Heart left ventricle (tissue), 16 donors: ENCODE measurements around the gene HS3ST3B1. TPM values are rescaled to one million over a fixed set of nuclear protein-coding genes. Genes with fewer than 3 reads are reported as not detected.

Experiments
- ATAC-seq, 4 donors: fragments of 200-7000 bp; cut with Tn5 transposase; one replicate each; pipeline ENCODE4 v1.9.1; 2020 to 2022; ENCODE audit warnings: moderate library complexity in 4 of 4, mild to moderate bottlenecking in 3 of 4, moderate number of reproducible peaks in 1 of 4
- DNase-seq, 5 donors: peaks; one replicate each; pipeline ENCODE4 v3.0.0-alpha.2; 2020
- H3K27ac ChIP-seq, 12 donors: fragments of 200-600 bp; sonication (generic) in 4 of 12; one replicate each; pipeline versions ENCODE4 v1.5.0 to v1.8.0; 2016 to 2022; ENCODE audit warnings: mild to moderate bottlenecking in 2 of 12
- H3K27me3 ChIP-seq, 9 donors: fragments of 200-600 bp; sonication (generic) in 2 of 9; one replicate each; pipeline versions ENCODE4 v1.5.1 to v1.8.0; 2016 to 2022; ENCODE audit warnings: mild to moderate bottlenecking in 3 of 9
- H3K36me3 ChIP-seq, 9 donors: fragments of 200-600 bp; sonication (generic) in 2 of 9; one replicate each; pipeline versions ENCODE4 v1.5.0 to v1.8.0; 2018 to 2022; ENCODE audit warnings: mild to moderate bottlenecking in 2 of 9
- H3K4me1 ChIP-seq, 12 donors: fragments of 200-600 bp; sonication (generic) in 4 of 12; one replicate each; pipeline versions ENCODE4 v1.5.0 to v1.8.0; 2016 to 2022; ENCODE audit warnings: mild to moderate bottlenecking in 3 of 12
- H3K4me3 ChIP-seq, 12 donors: fragments of 200-600 bp; sonication (generic) in 4 of 12; one replicate each; pipeline versions ENCODE4 v1.5.0 to v1.8.0; 2017 to 2022; ENCODE audit warnings: mild to moderate bottlenecking in 9 of 12, moderate library complexity in 4 of 12
- H3K9me3 ChIP-seq, 12 donors: fragments of 200-600 bp; sonication (generic) in 4 of 12; one replicate each; pipeline versions ENCODE4 v1.5.0 to v1.8.0; 2016 to 2022; ENCODE audit warnings: mild to moderate bottlenecking in 1 of 12
- POLR2A ChIP-seq, 2 donors: fragments of 450-650 bp; IDR thresholded peaks; one replicate each; pipeline ENCODE4 v1.6.1; 2017; ENCODE audit warnings: antibody characterized with exemption in 2 of 2, mild to moderate bottlenecking in 2 of 2, moderate library complexity in 2 of 2
- WGBS, 4 donors: extraction: QIAGEN DNeasy Blood & Tissue Kit in 2 of 4; methylation state at CpG; one replicate each; pipeline versions ENCODE4 v1.1.5 to v1.1.7; 2013 to 2018; 5-methylcytosine and 5-hydroxymethylcytosine counted together
- intact Hi-C, 10 donors: fragments of 100-400 bp; cut with DNase I; formaldehyde crosslinking; loops; one replicate each; pipeline versions ENCODE4 v1.11.1 to v1.14.2; 2022
- polyA plus RNA-seq, 2 donors: library from polyadenylated mRNA; stranded (reverse); fragments of 200-250 nt; gene quantifications; one replicate each; pipeline ENCODE4 v1.2.3, GENCODE V29; 2013
- total RNA-seq, 9 donors: library from RNA; depleted of rRNA in 2 of 9; stranded (reverse); fragments of >200 nt in 2 of 9; fragmentation: NEBNext Ultra II Directional in 3 of 9; extraction: Animal tissue kit (Norgen Biotek cat#: 25700) in 3 of 9; gene quantifications; one replicate each; pipeline versions ENCODE4 v1.1.0 to v1.2.4, GENCODE V29; 2016 to 2023
- TF ChIP-seq, protein P1 (sequence below), 12 donors: fragments of 200-600 bp; sonication (generic) in 4 of 12; IDR thresholded peaks; one replicate each; pipeline versions ENCODE4 v1.5.0 to v1.8.0; 2018 to 2022; ENCODE audit warnings: antibody characterized with exemption in 12 of 12, mild to moderate bottlenecking in 5 of 12
- donor health status: ischemic (EF 13 %, LVEDD 7.1; RV severe dilation, severe dysfunction).
- donor health status: healthy with polysubstance abuse.
- donor health status: DM: no; HTN: yes; CAD: no.
- donor health status: DM: no; HTN: no; CAD: no.
- donor health status: ischemic (EF 25% LVEDD 6.9; RV normal size, moderate dysfunction).
- donor health status: ischemic (EF 25% LVEDD 5.7; RV mildly dilated, moderate dysfunction).
- donor health status: healthy.
- donor health status: DM: yes; HTN: yes; CAD: no.
- donor health status: ischemic (EF 35%, LVEDD 5.7; RV mildly dilated, moderate dysfunction).
- donor health status: nonischemic (EF 11% LVEDD 7.7; RV severe dilation, severe dysfunction).
- donor health status: DM: yes; HTN: yes; CAD: no.
- donor health status: PGD.
- donor health status: ischemic (EF 29% LVEDD 5.4; RV normal size, mild dysfunction).
- donor health status: nonischemic (EF 23%, LVEDD 6.1; RV moderate dilation, normal function).

The HS3ST3B1 gene
- total and polyA plus RNA-seq, 11 donors = 0.61 to 3.9 (median 2.9) TPM

DNA sequence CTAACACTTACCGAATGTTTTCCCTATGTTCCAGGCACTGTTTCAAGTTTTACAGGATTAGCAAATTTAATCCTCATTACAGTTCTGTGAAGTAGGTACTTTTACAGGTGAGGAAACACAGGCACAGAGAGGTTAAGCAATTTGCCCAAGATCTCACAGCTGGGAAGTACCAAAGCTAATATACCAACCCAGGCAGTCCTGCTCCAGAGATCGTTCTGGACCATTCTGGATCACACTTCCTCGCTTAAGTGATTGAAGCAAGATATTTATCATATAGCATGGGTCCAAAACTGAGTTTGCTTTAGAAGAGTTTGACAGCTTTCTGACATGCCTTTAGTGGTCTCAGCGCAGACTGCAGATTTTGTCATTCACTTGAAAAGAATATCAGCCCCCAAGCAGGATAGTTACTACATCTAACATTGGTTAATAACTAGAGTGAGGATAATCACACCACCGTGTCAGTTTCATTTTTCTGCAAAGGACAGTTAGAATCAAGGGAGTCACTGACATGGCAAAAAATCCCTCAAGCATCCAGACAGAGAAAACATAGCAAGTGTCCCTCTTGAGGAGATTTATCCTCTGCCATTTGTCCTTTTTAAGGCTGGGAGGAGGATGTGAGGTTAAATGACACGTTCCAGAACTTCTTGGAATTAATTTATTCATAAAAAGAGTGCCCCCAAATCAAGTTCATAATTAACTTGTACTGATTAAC, 5.1 kb downstream of the HS3ST3B1 start:
- no peak for DNase-seq
- 68 to 79% (median 73%) methylated on average over 6 of the region's 6 CpGs for WGBS, 4 donors
- TF ChIP-seq POLR2A (IDR thresholded peaks at IDR 0.05) = no peak
- TF ChIP-seq, protein P1, sequence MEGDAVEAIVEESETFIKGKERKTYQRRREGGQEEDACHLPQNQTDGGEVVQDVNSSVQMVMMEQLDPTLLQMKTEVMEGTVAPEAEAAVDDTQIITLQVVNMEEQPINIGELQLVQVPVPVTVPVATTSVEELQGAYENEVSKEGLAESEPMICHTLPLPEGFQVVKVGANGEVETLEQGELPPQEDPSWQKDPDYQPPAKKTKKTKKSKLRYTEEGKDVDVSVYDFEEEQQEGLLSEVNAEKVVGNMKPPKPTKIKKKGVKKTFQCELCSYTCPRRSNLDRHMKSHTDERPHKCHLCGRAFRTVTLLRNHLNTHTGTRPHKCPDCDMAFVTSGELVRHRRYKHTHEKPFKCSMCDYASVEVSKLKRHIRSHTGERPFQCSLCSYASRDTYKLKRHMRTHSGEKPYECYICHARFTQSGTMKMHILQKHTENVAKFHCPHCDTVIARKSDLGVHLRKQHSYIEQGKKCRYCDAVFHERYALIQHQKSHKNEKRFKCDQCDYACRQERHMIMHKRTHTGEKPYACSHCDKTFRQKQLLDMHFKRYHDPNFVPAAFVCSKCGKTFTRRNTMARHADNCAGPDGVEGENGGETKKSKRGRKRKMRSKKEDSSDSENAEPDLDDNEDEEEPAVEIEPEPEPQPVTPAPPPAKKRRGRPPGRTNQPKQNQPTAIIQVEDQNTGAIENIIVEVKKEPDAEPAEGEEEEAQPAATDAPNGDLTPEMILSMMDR (IDR thresholded peaks at IDR 0.05) = no peak
- no peak for ATAC-seq
- intact Hi-C loops = loop anchor here in 6 of 10 donors (5.0 to 10.0 kb wide), 9 partner anchors 241 to 1281 kb away; partner anchors contain the start of gene COX10 (in 1 of the 6)
- Histone ChIP-seq H3K9me3 (no peaks in the 10 kb centered on the region), H3K4me1 (peaks cover 0 to 65% (median 39%) of the 10 kb centered on the region in 12 donors), H3K4me3 (no peak overlapping the region), H3K27ac (no peak overlapping the region), H3K27me3 (peaks cover 0 to 76% (median 31%) of the 10 kb centered on the region in 9 donors), H3K36me3 (no peaks in the 10 kb centered on the region)

- Histone ChIP-seq H3K4me3 (no peak overlapping the region), H3K27me3 (peaks cover 0 to 70% (median 25%) of the 10 kb centered on the region in 9 donors), H3K4me1 (peaks cover 0 to 68% (median 39%) of the 10 kb centered on the region in 12 donors), H3K36me3 (no peaks in the 10 kb centered on the region), H3K9me3 (no peaks in the 10 kb centered on the region), H3K27ac (no peak overlapping the region)
- DNase-seq = no peak
- intact Hi-C loops = loop anchor here in 6 of 10 donors (5.0 to 10.0 kb wide), 9 partner anchors 242 to 1282 kb away; partner anchors contain the start of gene COX10 (in 1 of the 6)
- TF ChIP-seq, protein P1 (IDR thresholded peaks at IDR 0.05) = no peak
- no peak for TF ChIP-seq POLR2A (IDR thresholded peaks at IDR 0.05)
- no peak for ATAC-seq
Measured at GRCh38 chr17:14306596-14306995, 5.7 kb downstream of the HS3ST3B1 start.

- intact Hi-C loops = loop anchor here in 6 of 10 donors (5.0 to 10.0 kb wide), 9 partner anchors 243 to 1283 kb away; partner anchors contain the start of gene COX10 (in 1 of the 6)
- Histone ChIP-seq H3K4me3 (no peak overlapping the region), H3K4me1 (peaks cover 0 to 69% (median 39%) of the 10 kb centered on the region in 12 donors), H3K27ac (no peak overlapping the region), H3K27me3 (peaks cover 0 to 65% (median 22%) of the 10 kb centered on the region in 9 donors), H3K36me3 (no peaks in the 10 kb centered on the region), H3K9me3 (no peaks in the 10 kb centered on the region)
- ATAC-seq (no peak), DNase-seq (no peak)
- WGBS, 4 donors = 66 to 78% (median 74%) methylated on average over 5 of the region's 5 CpGs
- TF ChIP-seq POLR2A (IDR thresholded peaks at IDR 0.05) = no peak
- TF ChIP-seq, protein P1 (IDR thresholded peaks at IDR 0.05) = no peak
Measured at GRCh38 chr17:14307560-14308024, 6.7 kb downstream of the HS3ST3B1 start.

- H3K9me3 ChIP-seq = no peaks in the 10 kb centered on the region
- 29 to 44% (median 37%) methylated on average over 4 of the region's 4 CpGs for WGBS, 4 donors
- DNase-seq (no peak), ATAC-seq (no peak)
- peak overlapping the region in 2 of 12 donors; percentile 17 to 36 for H3K27ac ChIP-seq
- intact Hi-C loops = loop anchor here in 6 of 10 donors (5.0 to 10.0 kb wide), 9 partner anchors 244 to 1284 kb away; partner anchors contain the start of gene COX10 (in 1 of the 6)
- peaks cover 0 to 55% (median 15%) of the 10 kb centered on the region in 9 donors for H3K27me3 ChIP-seq
- peak overlapping the region in 10 of 12 donors; percentile 44 to 71 (median 60) for H3K4me3 ChIP-seq
- no peak for TF ChIP-seq POLR2A (IDR thresholded peaks at IDR 0.05)
- TF ChIP-seq, protein P1 (IDR thresholded peaks at IDR 0.05) = no peak
- peaks cover 0 to 59% (median 30%) of the 10 kb centered on the region in 12 donors for H3K4me1 ChIP-seq
- H3K36me3 ChIP-seq = no peaks in the 10 kb centered on the region
Measured at GRCh38 chr17:14308636-14308964, 7.7 kb downstream of the HS3ST3B1 start.
